Esophagus muscularis mucosa (tissue), 3 donors: ENCODE data around the gene MPP4.

Experiments used
- CTCF ChIP-seq, 3 experiments: fragments of 200-600 bp in 2 of 3; fragments of 450-650 bp in 1 of 3; sonication (generic) in 2 of 3; IDR thresholded peaks; one replicate each; pipeline ENCODE4 v1.5.1; 2017 to 2019; ENCODE audit warnings: antibody characterized with exemption in 3 of 3, mild to moderate bottlenecking in 2 of 3, moderate library complexity in 1 of 3
- EP300 ChIP-seq: sonication (generic); formaldehyde crosslinking; IDR thresholded peaks from one replicate; pipeline ENCODE4 v1.6.1; 2017; ENCODE audit warnings: antibody characterized with exemption

- TF ChIP-seq CTCF (IDR thresholded peaks at IDR 0.05) (no peak), EP300 (no peak)
Measured at GRCh38 chr2:201622306-201622970, 76.0 kb downstream of the MPP4 start.
